HCT116 (cell line): ENCODE results near the gene CXCL5. TPM values are rescaled to one million over a fixed set of nuclear protein-coding genes. Genes with fewer than 3 reads are reported as not detected.

Experiments
- ATAC-seq: fragments of 200-7000 bp; cut with Tn5 transposase; 2 replicates; pipeline ENCODE4 v1.9.1; 2020; ENCODE audit warnings: mild to moderate bottlenecking, moderate library complexity
- BruUV-seq: library from RNA; stranded (reverse); fragments of 400-500 nt; replicated peaks from 2 replicates; lab custom pipeline; 2021; lab: Mats Ljungman, UMichigan
- CTCF ChIA-PET: fragments of 300-600 bp; sonication (Branson Sonifier 250); formaldehyde crosslinking; loops from one replicate; lab custom pipeline; 2021; ENCODE audit warnings: antibody characterized with exemption; lab: Charles Lee
- POLR2A ChIA-PET: fragments of 300-600, 350-600 bp; sonication (Branson Sonifier 250); formaldehyde crosslinking; loops from one replicate; lab custom pipeline; 2021; ENCODE audit warnings: antibody characterized with exemption; lab: Charles Lee
- RAD21 ChIA-PET, 2 experiments: fragments of 300-600 bp; sonication (Branson Sonifier 250); formaldehyde crosslinking; loops; one replicate each; lab custom pipeline; 2023; ENCODE audit warnings: low total read pairs in 2 of 2; ENCODE audit not compliant: uncharacterized antibody in 2 of 2, unreplicated experiment in 2 of 2, low non-redundant PET in 1 of 2; lab: Charles Lee
- DNase-seq: peaks from one replicate; pipeline ENCODE4 v3.0.0-alpha.2; 2010; ENCODE audit warnings: low read depth, low spot score
- H2AFZ ChIP-seq: fragments of 200-600 bp; shearing (Covaris generic), sonication (generic); 2 replicates; pipeline ENCODE4 v1.6.1; 2017; ENCODE audit warnings: low read depth, mixed run types, mixed read lengths, antibody characterized with exemption, low read length; ENCODE audit not compliant: poor library complexity, severe bottlenecking
- H3K27ac ChIP-seq: 2 replicates; pipeline ENCODE4 v1.5.1; 2012; ENCODE audit warnings: low read depth, low read length
- H3K27me3 ChIP-seq: fragments of 200-600 bp; sonication (generic); 2 replicates; pipeline ENCODE4 v1.6.1; 2016; ENCODE audit warnings: mixed run types, low read length, mixed read lengths; ENCODE audit not compliant: insufficient read depth
- H3K36me3 ChIP-seq, 2 experiments: fragments of 200-500 bp in 1 of 2; fragments of 200-600 bp in 1 of 2; sonication (Bioruptor generic) in 1 of 2; sonication (generic) in 1 of 2; 2 replicates each; pipeline versions ENCODE4 v1.5.1 to v1.6.1; 2014 to 2016; ENCODE audit warnings: low read length in 2 of 2, inconsistent platforms in 1 of 2, mixed read lengths in 1 of 2, mixed run types in 1 of 2; ENCODE audit not compliant: insufficient read depth in 2 of 2, control insufficient read depth in 1 of 2
- H3K4me1 ChIP-seq, 2 experiments: fragments of 200-600 bp in 1 of 2; sonication (generic) in 1 of 2; 2 replicates each; pipeline versions ENCODE4 v1.5.1 to v1.6.1; 2012 to 2017; ENCODE audit warnings: low read length in 2 of 2, inconsistent platforms in 1 of 2, mild to moderate bottlenecking in 1 of 2, mixed read lengths in 1 of 2, mixed run types in 1 of 2, moderate library complexity in 1 of 2; ENCODE audit not compliant: insufficient read depth in 2 of 2, control insufficient read depth in 1 of 2
- H3K4me2 ChIP-seq: fragments of 200-600 bp; sonication (generic); 2 replicates; pipeline ENCODE4 v1.6.1; 2017; ENCODE audit warnings: mixed run types, low read length, mixed read lengths
- H3K4me3 ChIP-seq, 2 experiments: fragments of 200-600 bp in 1 of 2; sonication (generic) in 1 of 2; replicated peaks in 1 of 2; 2 replicates each; pipeline ENCODE4 v1.5.1; 2011 to 2016; ENCODE audit warnings: low read length in 2 of 2, control low read depth in 1 of 2, low read depth in 1 of 2, mild to moderate bottlenecking in 1 of 2, mixed read lengths in 1 of 2, mixed run types in 1 of 2
- H3K79me2 ChIP-seq: fragments of 200-600 bp; sonication (generic); 2 replicates; pipeline ENCODE4 v1.6.1; 2017; ENCODE audit warnings: mild to moderate bottlenecking, mixed run types, low read length, moderate library complexity, mixed read lengths; ENCODE audit not compliant: insufficient read depth
- H3K9ac ChIP-seq: fragments of 200-600 bp; sonication (generic); 2 replicates; pipeline ENCODE4 v1.6.1; 2016; ENCODE audit warnings: low read length, mixed read lengths
- H3K9me2 ChIP-seq: fragments of 200-600 bp; sonication (generic), shearing (Covaris generic); 2 replicates; pipeline ENCODE4 v1.6.1; 2017; ENCODE audit warnings: mixed run types, mild to moderate bottlenecking, moderate library complexity; ENCODE audit not compliant: insufficient read depth
- H3K9me3 ChIP-seq, 2 experiments: fragments of 200-500 bp in 1 of 2; fragments of 200-600 bp in 1 of 2; sonication (Bioruptor generic) in 1 of 2; sonication (generic) in 1 of 2; 2 replicates each; pipeline ENCODE4 v1.6.1; 2014 to 2017; ENCODE audit warnings: low read length in 2 of 2, mixed read lengths in 2 of 2, inconsistent platforms in 1 of 2, low read depth in 1 of 2, mild to moderate bottlenecking in 1 of 2, mixed run types in 1 of 2, moderate library complexity in 1 of 2; ENCODE audit not compliant: control insufficient read depth in 1 of 2, insufficient read depth in 1 of 2
- H4K20me1 ChIP-seq: fragments of 200-600 bp; sonication (generic), shearing (Covaris generic); 2 replicates; pipeline ENCODE4 v1.6.1; 2017; ENCODE audit warnings: mixed run types, mild to moderate bottlenecking, moderate library complexity; ENCODE audit not compliant: insufficient read depth
- ATF3 ChIP-seq: IDR thresholded peaks from 2 replicates; pipeline ENCODE4 v1.6.1; 2012
- CEBPB ChIP-seq: IDR thresholded peaks from 2 replicates; pipeline ENCODE4 v1.6.1; 2012; ENCODE audit warnings: low read depth
- EGR1 ChIP-seq: IDR thresholded peaks from 2 replicates; pipeline ENCODE4 v1.6.1; 2012; ENCODE audit warnings: low read depth
- JUND ChIP-seq: IDR thresholded peaks from 2 replicates; pipeline ENCODE4 v1.6.1; 2012
- POLR2AphosphoS5 ChIP-seq: IDR thresholded peaks from 2 replicates; pipeline ENCODE4 v1.6.1; 2011; ENCODE audit warnings: mild to moderate bottlenecking, low read depth, low read length, moderate library complexity
- RAD21 ChIP-seq: IDR thresholded peaks from 2 replicates; pipeline ENCODE4 v1.6.1; 2012; ENCODE audit warnings: low read depth, mild to moderate bottlenecking
- intact Hi-C: fragments of 100-400 bp; cut with micrococcal nuclease; formaldehyde crosslinking; loops from 2 replicates; pipeline ENCODE4 v1.10.0; 2022
- total RNA-seq: library from RNA; stranded (reverse); gene quantifications from one replicate; pipeline ENCODE4 v1.2.1, GENCODE V29; 2021; ENCODE audit not compliant: unreplicated experiment
- TF ChIP-seq, protein P1 (sequence below): IDR thresholded peaks from 2 replicates; pipeline ENCODE4 v1.6.1; 2012
- TF ChIP-seq, protein P2 (sequence below): IDR thresholded peaks from 2 replicates; pipeline ENCODE4 v1.6.1; 2012; ENCODE audit warnings: low read depth

Gene CXCL5
- total RNA-seq, 1 experiment from 2014 or later: not detected

DNA sequence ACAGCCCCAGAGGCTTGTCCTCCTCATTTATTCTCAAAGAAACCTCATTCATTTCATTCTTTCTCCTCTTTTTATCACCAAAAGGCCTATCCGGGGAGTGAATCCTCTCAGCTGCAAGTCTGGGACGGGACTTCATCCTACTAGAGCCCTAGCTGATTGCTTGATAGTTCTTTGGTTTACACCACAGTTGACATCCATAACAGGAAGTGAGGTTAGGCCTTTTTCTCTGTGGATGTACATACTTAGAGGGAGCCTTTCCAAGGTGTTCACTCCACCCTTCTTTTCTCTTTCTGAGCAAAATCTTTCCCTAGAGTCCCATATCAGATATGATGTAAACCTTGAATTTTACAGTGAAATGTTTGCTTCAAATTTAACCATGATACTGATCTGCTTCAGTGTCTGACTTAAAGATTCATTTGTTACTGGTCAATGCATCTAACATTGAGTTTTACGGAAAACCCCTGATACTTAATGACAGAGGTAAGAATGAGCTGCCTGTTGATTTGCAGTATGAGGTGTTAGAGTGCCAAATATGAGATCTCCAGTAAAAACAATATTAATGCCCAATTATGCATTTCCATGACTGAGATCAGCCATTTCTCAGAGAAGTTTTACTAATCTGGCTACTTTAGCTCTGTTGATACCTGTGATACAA is 16.8 kb upstream of the CXCL5 start:
- no peak overlapping the region for H3K4me3 ChIP-seq
- H3K9ac ChIP-seq: no peak overlapping the region
- no peaks in the 10 kb centered on the region for H4K20me1 ChIP-seq
- no peaks in the 10 kb centered on the region for H3K79me2 ChIP-seq
- no peaks in the 10 kb centered on the region for H3K36me3 ChIP-seq
- no peak for ATAC-seq
- H2AFZ ChIP-seq: no peak overlapping the region
- CTCF ChIA-PET: no interaction called here
- no peak for DNase-seq
- TF ChIP-seq JUND (no peak), POLR2AphosphoS5 (no peak), EGR1 (no peak), CEBPB (no peak), ATF3 (no peak)
- TF ChIP-seq, protein P1, sequence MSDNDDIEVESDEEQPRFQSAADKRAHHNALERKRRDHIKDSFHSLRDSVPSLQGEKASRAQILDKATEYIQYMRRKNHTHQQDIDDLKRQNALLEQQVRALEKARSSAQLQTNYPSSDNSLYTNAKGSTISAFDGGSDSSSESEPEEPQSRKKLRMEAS: no peak
- no peaks in the 10 kb centered on the region for H3K9me3 ChIP-seq
- BruUV-seq: no TSS peak
- H3K4me2 ChIP-seq: no peak overlapping the region
- no peaks in the 10 kb centered on the region for H3K27me3 ChIP-seq
- RAD21 ChIA-PET: no interaction called here
- no peak overlapping the region for H3K27ac ChIP-seq
- H3K4me1 ChIP-seq: no peaks in the 10 kb centered on the region
- H3K9me2 ChIP-seq: no peaks in the 10 kb centered on the region
- intact Hi-C loops: no loop called here
- POLR2A ChIA-PET: no interaction called here

DNA sequence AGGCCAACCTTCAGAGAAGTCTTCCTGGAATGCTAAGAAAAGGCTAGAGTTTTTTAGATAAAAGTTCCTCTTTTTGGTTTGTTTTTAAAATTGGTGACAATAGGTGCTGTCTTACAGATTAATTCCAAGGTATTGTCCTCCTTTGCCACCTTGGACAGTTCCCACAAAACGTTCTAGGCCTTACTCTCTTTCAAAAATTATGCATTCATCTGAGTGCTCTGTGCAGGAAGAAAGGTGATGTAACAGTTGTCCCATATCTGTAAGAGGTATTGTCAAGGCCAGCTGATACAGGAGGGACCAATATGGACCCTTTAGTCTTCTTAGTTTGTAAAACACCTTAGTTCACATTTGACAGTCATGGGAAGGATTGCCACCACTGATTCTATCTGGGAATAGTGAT is 15.9 kb upstream of the CXCL5 start:
- BruUV-seq: no TSS peak
- ChIA-PET CTCF (no interaction called here), POLR2A (no interaction called here), RAD21 (no interaction called here)
- Histone ChIP-seq H3K27me3 (no peaks in the 10 kb centered on the region), H3K9ac (no peak overlapping the region), H3K4me1 (no peaks in the 10 kb centered on the region), H3K36me3 (no peaks in the 10 kb centered on the region), H4K20me1 (no peaks in the 10 kb centered on the region), H2AFZ (no peak overlapping the region), H3K4me3 (no peak overlapping the region), H3K9me2 (no peaks in the 10 kb centered on the region), H3K4me2 (no peak overlapping the region), H3K9me3 (no peaks in the 10 kb centered on the region), H3K79me2 (no peaks in the 10 kb centered on the region), H3K27ac (no peak overlapping the region)
- ATAC-seq: no peak
- no peak for TF ChIP-seq RAD21
- TF ChIP-seq, protein P2, sequence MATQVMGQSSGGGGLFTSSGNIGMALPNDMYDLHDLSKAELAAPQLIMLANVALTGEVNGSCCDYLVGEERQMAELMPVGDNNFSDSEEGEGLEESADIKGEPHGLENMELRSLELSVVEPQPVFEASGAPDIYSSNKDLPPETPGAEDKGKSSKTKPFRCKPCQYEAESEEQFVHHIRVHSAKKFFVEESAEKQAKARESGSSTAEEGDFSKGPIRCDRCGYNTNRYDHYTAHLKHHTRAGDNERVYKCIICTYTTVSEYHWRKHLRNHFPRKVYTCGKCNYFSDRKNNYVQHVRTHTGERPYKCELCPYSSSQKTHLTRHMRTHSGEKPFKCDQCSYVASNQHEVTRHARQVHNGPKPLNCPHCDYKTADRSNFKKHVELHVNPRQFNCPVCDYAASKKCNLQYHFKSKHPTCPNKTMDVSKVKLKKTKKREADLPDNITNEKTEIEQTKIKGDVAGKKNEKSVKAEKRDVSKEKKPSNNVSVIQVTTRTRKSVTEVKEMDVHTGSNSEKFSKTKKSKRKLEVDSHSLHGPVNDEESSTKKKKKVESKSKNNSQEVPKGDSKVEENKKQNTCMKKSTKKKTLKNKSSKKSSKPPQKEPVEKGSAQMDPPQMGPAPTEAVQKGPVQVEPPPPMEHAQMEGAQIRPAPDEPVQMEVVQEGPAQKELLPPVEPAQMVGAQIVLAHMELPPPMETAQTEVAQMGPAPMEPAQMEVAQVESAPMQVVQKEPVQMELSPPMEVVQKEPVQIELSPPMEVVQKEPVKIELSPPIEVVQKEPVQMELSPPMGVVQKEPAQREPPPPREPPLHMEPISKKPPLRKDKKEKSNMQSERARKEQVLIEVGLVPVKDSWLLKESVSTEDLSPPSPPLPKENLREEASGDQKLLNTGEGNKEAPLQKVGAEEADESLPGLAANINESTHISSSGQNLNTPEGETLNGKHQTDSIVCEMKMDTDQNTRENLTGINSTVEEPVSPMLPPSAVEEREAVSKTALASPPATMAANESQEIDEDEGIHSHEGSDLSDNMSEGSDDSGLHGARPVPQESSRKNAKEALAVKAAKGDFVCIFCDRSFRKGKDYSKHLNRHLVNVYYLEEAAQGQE: peak; percentile 64
- intact Hi-C loops: no loop called here
- no peak for DNase-seq
